Stomach smooth muscle (tissue), 2 donors: ENCODE data around the gene MXRA7.

Experiments
- H3K27ac ChIP-seq: one replicate; pipeline ENCODE4 v1.7.0; 2013; ENCODE audit warnings: mild to moderate bottlenecking, low read length, inconsistent platforms
- H3K27me3 ChIP-seq, 2 donors: one replicate each; pipeline ENCODE4 v1.7.0; 2013; ENCODE audit warnings: low read length in 2 of 2; ENCODE audit not compliant: insufficient read depth in 2 of 2, control insufficient read depth in 1 of 2
- H3K36me3 ChIP-seq, 2 donors: one replicate each; pipeline ENCODE4 v1.7.0; 2013; ENCODE audit warnings: low read length in 2 of 2; ENCODE audit not compliant: control insufficient read depth in 2 of 2, insufficient read depth in 2 of 2
- H3K4me1 ChIP-seq: one replicate; pipeline ENCODE4 v1.7.0; 2013; ENCODE audit warnings: low read length; ENCODE audit not compliant: control insufficient read depth, insufficient read depth
- H3K4me3 ChIP-seq, 2 donors: one replicate each; pipeline ENCODE4 v1.7.0; 2013; ENCODE audit warnings: low read length in 2 of 2
- H3K9ac ChIP-seq, 2 donors: one replicate each; pipeline ENCODE4 v1.7.0; 2013; ENCODE audit warnings: low read length in 2 of 2, mild to moderate bottlenecking in 1 of 2
- H3K9me3 ChIP-seq, 2 donors: one replicate each; pipeline ENCODE4 v1.7.0; 2013; ENCODE audit warnings: low read length in 2 of 2; ENCODE audit not compliant: control insufficient read depth in 2 of 2
- donor health status: healthy.
- donor health status: Pancreatic carcinoma.

Gene MXRA7

GRCh38 chr17:76683921-76684745 lies 26.6 kb downstream of the MXRA7 start:
- H3K4me1 ChIP-seq, result peaks cover 83% of the 10 kb centered on the region
- H3K27ac ChIP-seq, result peak overlapping the region; percentile 95
- no peak overlapping the region for H3K9ac ChIP-seq

GRCh38 chr17:76683011-76683755 lies 27.6 kb downstream of the MXRA7 start:
- Histone ChIP-seq H3K27me3 (no peaks in the 10 kb centered on the region), H3K4me1 (peaks cover 73% of the 10 kb centered on the region), H3K36me3 (peaks cover 7 to 15% of the 10 kb centered on the region in 2 donors), H3K27ac (peak overlapping the region; percentile 82), H3K9me3 (no peaks in the 10 kb centered on the region), H3K4me3 (no peak overlapping the region), H3K9ac (peak overlapping the region in 1 of 2 donors; percentile 29)

More at GRCh38 chr17:76683921-76684745, 26.6 kb downstream of the MXRA7 start:
- H3K36me3 ChIP-seq, result peaks cover 0 to 9% of the 10 kb centered on the region in 2 donors
- no peaks in the 10 kb centered on the region for H3K27me3 ChIP-seq
- H3K4me3 ChIP-seq, result no peak overlapping the region
- no peaks in the 10 kb centered on the region for H3K9me3 ChIP-seq

GRCh38 chr17:76682296-76682695 lies 28.5 kb downstream of the MXRA7 start:
- Histone ChIP-seq H3K9me3 (no peaks in the 10 kb centered on the region), H3K27me3 (no peaks in the 10 kb centered on the region), H3K27ac (peak overlapping the region; percentile 82), H3K36me3 (peaks cover 10 to 22% of the 10 kb centered on the region in 2 donors), H3K9ac (peak overlapping the region; percentile 10 to 36), H3K4me3 (peak overlapping the region in 1 of 2 donors; percentile 35), H3K4me1 (peaks cover 64% of the 10 kb centered on the region)

- Histone ChIP-seq H3K9ac (peak overlapping the region in 1 of 2 donors; percentile 36), H3K9me3 (no peaks in the 10 kb centered on the region), H3K27ac (peak overlapping the region; percentile 82), H3K4me1 (peaks cover 56% of the 10 kb centered on the region), H3K36me3 (peaks cover 11 to 24% of the 10 kb centered on the region in 2 donors), H3K27me3 (no peaks in the 10 kb centered on the region), H3K4me3 (peak overlapping the region in 1 of 2 donors; percentile 35)
These were observed 29.3 kb downstream of the MXRA7 start for GRCh38 chr17:76681222-76682137.

- no peaks in the 10 kb centered on the region for H3K27me3 ChIP-seq
- H3K9me3 ChIP-seq, result no peaks in the 10 kb centered on the region
- H3K27ac ChIP-seq, result no peak overlapping the region
- no peak overlapping the region for H3K4me3 ChIP-seq
- H3K36me3 ChIP-seq, result peaks cover 11 to 28% of the 10 kb centered on the region in 2 donors
- peaks cover 35% of the 10 kb centered on the region for H3K4me1 ChIP-seq
- H3K9ac ChIP-seq, result no peak overlapping the region
These were observed 31.5 kb downstream of the MXRA7 start for GRCh38 chr17:76679239-76679638.

GRCh38 chr17:76678330-76678729 lies 32.4 kb downstream of the MXRA7 start:
- H3K9ac ChIP-seq, result no peak overlapping the region
- no peak overlapping the region for H3K27ac ChIP-seq
- no peak overlapping the region for H3K4me3 ChIP-seq
- peaks cover 26% of the 10 kb centered on the region for H3K4me1 ChIP-seq
- H3K36me3 ChIP-seq, result peaks cover 11 to 25% of the 10 kb centered on the region in 2 donors
- H3K9me3 ChIP-seq, result no peaks in the 10 kb centered on the region
- H3K27me3 ChIP-seq, result no peaks in the 10 kb centered on the region

- Histone ChIP-seq H3K4me1 (peaks cover 18% of the 10 kb centered on the region), H3K27ac (no peak overlapping the region), H3K4me3 (no peak overlapping the region), H3K27me3 (no peaks in the 10 kb centered on the region), H3K36me3 (peaks cover 11 to 21% of the 10 kb centered on the region in 2 donors), H3K9ac (no peak overlapping the region), H3K9me3 (no peaks in the 10 kb centered on the region)
These were observed 33.4 kb downstream of the MXRA7 start for GRCh38 chr17:76677406-76677805.

- Histone ChIP-seq H3K36me3 (peaks cover 11 to 21% of the 10 kb centered on the region in 2 donors), H3K27me3 (no peaks in the 10 kb centered on the region), H3K4me3 (no peak overlapping the region), H3K4me1 (peaks cover 13% of the 10 kb centered on the region), H3K9ac (no peak overlapping the region), H3K9me3 (no peaks in the 10 kb centered on the region), H3K27ac (no peak overlapping the region)
These were observed 34.1 kb downstream of the MXRA7 start for GRCh38 chr17:76676629-76677028.

- H3K4me3 ChIP-seq, result no peak overlapping the region
- H3K27ac ChIP-seq, result no peak overlapping the region
- H3K4me1 ChIP-seq, result peaks cover 11% of the 10 kb centered on the region
- H3K9me3 ChIP-seq, result no peaks in the 10 kb centered on the region
- peaks cover 11 to 21% of the 10 kb centered on the region in 2 donors for H3K36me3 ChIP-seq
- no peak overlapping the region for H3K9ac ChIP-seq
- H3K27me3 ChIP-seq, result no peaks in the 10 kb centered on the region
These were observed 35.1 kb downstream of the MXRA7 start for GRCh38 chr17:76675648-76676047.

- no peak overlapping the region for H3K27ac ChIP-seq
These were observed 36.2 kb downstream of the MXRA7 start for GRCh38 chr17:76674600-76674999.

More at GRCh38 chr17:76674600-76674999, 36.2 kb downstream of the MXRA7 start:
- Histone ChIP-seq H3K4me1 (peaks cover 11% of the 10 kb centered on the region), H3K36me3 (peaks cover 11 to 19% of the 10 kb centered on the region in 2 donors), H3K27me3 (no peaks in the 10 kb centered on the region), H3K4me3 (no peak overlapping the region), H3K9ac (no peak overlapping the region), H3K9me3 (no peaks in the 10 kb centered on the region)
